ENCODE measurements around the gene NAA38. TPM values are rescaled to one million over a fixed set of nuclear protein-coding genes. Genes with fewer than 3 reads are reported as not detected.

The NAA38 gene
- total RNA-seq, 1 experiment from 2014 or later, result 46.3 TPM

DNA sequence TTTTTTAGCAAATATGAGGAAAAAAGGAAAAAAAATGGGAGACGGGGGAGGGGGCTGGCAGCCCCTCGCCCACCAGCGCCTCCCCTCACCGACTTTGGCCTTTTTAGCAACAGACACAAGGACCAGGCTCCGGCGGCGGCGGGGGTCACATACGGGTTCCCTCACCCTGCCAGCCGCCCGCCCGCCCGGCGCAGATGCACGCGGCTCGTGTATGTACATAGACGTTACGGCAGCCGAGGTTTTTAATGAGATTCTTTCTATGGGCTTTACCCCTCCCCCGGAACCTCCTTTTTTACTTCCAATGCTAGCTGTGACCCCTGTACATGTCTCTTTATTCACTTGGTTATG, 3.7 kb downstream of the NAA38 start:
- no peaks in the 10 kb centered on the region for H3K36me3 Mint-ChIP-seq
- ATAC-seq, result no peak
- H3K27ac Mint-ChIP-seq, result no peak overlapping the region
- peaks cover 30% of the 10 kb centered on the region for H3K27me3 Mint-ChIP-seq (ENCODE audit: low read depth)
- ChIA-PET CTCF (interaction anchor here (0.6 to 1.4 kb wide), 13 partner anchors 9 to 357 kb away, joined by 3 to 7 read pairs (median 3); partner anchors contain the start of gene KDM6B), POLR2A (interaction anchor here (1.0 kb wide), 1 partner anchor 18 kb away, joined by 5 read pairs; no protein-coding TSS in a partner anchor)
- H3K4me1 Mint-ChIP-seq, result peaks cover 32% of the 10 kb centered on the region
- TF ChIP-seq MXD4 (CRISPR knock-in tag; IDR thresholded peaks at IDR 0.05; ENCODE audit: borderline replicate concordance), result no peak
- no peak for TF ChIP-seq FOXJ3 (CRISPR knock-in tag; IDR thresholded peaks at IDR 0.05; ENCODE audit: borderline replicate concordance)
- no peak for TF ChIP-seq CBFB (CRISPR knock-in tag; IDR thresholded peaks at IDR 0.05; ENCODE audit: low read depth)
- TF ChIP-seq, protein P1, sequence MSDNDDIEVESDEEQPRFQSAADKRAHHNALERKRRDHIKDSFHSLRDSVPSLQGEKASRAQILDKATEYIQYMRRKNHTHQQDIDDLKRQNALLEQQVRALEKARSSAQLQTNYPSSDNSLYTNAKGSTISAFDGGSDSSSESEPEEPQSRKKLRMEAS (CRISPR knock-in tag; IDR thresholded peaks at IDR 0.05), result 0 out of 2 replicates have a peak, but pooled peaks have one; percentile 0
- no peaks in the 10 kb centered on the region for H3K9me3 Mint-ChIP-seq
- H3K4me3 Mint-ChIP-seq, result peak overlapping the region; percentile 63
- DNase-seq (ENCODE audit: low spot score), result peak; percentile 57

DNA sequence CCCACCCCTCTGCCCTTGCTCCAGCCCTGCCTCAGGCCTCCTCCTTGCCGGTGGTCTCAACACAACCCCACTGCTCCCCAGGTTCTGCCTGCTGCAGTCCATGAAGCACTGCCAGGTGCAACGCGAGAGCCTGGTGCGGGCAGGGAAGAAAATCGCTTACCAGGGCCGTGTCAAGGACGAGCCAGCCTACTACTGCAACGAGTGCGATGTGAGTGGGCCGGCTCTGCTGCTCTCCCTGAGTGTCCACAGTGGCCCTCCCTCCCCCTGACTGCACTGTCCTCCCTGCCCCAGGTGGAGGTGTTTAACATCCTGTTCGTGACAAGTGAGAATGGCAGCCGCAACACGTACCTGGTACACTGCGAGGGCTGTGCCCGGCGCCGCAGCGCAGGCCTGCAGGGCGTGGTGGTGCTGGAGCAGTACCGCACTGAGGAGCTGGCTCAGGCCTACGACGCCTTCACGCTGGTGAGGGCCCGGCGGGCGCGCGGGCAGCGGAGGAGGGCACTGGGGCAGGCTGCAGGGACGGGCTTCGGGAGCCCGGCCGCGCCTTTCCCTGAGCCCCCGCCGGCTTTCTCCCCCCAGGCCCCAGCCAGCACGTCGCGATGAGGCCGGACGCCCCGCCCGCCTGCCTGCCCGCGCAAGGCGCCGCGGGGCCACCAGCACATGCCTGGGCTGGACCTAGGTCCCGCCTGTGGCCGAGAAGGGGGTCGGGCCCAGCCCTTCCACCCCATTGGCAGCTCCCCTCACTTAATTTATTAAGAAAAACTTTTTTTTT, 4.3 kb downstream of the NAA38 start:
- DNase-seq (ENCODE audit: low spot score), result peak; percentile 46
- no peak for ATAC-seq
- H3K9me3 Mint-ChIP-seq, result no peaks in the 10 kb centered on the region
- no peaks in the 10 kb centered on the region for H3K36me3 Mint-ChIP-seq
- H3K27ac Mint-ChIP-seq, result no peak overlapping the region
- H3K4me3 Mint-ChIP-seq, result peak overlapping the region; percentile 63
- H3K27me3 Mint-ChIP-seq (ENCODE audit: low read depth), result peaks cover 30% of the 10 kb centered on the region
- H3K4me1 Mint-ChIP-seq, result peaks cover 30% of the 10 kb centered on the region
- CTCF ChIA-PET, result interaction anchor here (0.6 to 1.4 kb wide), 13 partner anchors 8 to 358 kb away, joined by 3 to 7 read pairs (median 3); partner anchors contain the start of gene KDM6B
- POLR2A ChIA-PET, result interaction anchor here (1.0 kb wide), 1 partner anchor 17 kb away, joined by 5 read pairs; no protein-coding TSS in a partner anchor
- TF ChIP-seq, protein P1 (CRISPR knock-in tag; IDR thresholded peaks at IDR 0.05), result peak; percentile 61; the same call in 1 of the 2 replicates
- TF ChIP-seq, protein P2, sequence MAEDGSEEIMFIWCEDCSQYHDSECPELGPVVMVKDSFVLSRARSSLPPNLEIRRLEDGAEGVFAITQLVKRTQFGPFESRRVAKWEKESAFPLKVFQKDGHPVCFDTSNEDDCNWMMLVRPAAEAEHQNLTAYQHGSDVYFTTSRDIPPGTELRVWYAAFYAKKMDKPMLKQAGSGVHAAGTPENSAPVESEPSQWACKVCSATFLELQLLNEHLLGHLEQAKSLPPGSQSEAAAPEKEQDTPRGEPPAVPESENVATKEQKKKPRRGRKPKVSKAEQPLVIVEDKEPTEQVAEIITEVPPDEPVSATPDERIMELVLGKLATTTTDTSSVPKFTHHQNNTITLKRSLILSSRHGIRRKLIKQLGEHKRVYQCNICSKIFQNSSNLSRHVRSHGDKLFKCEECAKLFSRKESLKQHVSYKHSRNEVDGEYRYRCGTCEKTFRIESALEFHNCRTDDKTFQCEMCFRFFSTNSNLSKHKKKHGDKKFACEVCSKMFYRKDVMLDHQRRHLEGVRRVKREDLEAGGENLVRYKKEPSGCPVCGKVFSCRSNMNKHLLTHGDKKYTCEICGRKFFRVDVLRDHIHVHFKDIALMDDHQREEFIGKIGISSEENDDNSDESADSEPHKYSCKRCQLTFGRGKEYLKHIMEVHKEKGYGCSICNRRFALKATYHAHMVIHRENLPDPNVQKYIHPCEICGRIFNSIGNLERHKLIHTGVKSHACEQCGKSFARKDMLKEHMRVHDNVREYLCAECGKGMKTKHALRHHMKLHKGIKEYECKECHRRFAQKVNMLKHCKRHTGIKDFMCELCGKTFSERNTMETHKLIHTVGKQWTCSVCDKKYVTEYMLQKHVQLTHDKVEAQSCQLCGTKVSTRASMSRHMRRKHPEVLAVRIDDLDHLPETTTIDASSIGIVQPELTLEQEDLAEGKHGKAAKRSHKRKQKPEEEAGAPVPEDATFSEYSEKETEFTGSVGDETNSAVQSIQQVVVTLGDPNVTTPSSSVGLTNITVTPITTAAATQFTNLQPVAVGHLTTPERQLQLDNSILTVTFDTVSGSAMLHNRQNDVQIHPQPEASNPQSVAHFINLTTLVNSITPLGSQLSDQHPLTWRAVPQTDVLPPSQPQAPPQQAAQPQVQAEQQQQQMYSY (CRISPR knock-in tag; IDR thresholded peaks at IDR 0.05), result peak; percentile 22; the same call in 1 of the 2 replicates
- TF ChIP-seq, protein P3, sequence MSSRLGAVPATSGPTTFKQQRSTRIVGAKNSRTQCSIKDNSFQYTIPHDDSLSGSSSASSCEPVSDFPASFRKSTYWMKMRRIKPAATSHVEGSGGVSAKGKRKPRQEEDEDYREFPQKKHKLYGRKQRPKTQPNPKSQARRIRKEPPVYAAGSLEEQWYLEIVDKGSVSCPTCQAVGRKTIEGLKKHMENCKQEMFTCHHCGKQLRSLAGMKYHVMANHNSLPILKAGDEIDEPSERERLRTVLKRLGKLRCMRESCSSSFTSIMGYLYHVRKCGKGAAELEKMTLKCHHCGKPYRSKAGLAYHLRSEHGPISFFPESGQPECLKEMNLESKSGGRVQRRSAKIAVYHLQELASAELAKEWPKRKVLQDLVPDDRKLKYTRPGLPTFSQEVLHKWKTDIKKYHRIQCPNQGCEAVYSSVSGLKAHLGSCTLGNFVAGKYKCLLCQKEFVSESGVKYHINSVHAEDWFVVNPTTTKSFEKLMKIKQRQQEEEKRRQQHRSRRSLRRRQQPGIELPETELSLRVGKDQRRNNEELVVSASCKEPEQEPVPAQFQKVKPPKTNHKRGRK (CRISPR knock-in tag; IDR thresholded peaks at IDR 0.05; ENCODE audit: borderline replicate concordance), result no peak
- no peak for TF ChIP-seq CBFB (CRISPR knock-in tag; IDR thresholded peaks at IDR 0.05; ENCODE audit: low read depth)
- TF ChIP-seq, protein P4, sequence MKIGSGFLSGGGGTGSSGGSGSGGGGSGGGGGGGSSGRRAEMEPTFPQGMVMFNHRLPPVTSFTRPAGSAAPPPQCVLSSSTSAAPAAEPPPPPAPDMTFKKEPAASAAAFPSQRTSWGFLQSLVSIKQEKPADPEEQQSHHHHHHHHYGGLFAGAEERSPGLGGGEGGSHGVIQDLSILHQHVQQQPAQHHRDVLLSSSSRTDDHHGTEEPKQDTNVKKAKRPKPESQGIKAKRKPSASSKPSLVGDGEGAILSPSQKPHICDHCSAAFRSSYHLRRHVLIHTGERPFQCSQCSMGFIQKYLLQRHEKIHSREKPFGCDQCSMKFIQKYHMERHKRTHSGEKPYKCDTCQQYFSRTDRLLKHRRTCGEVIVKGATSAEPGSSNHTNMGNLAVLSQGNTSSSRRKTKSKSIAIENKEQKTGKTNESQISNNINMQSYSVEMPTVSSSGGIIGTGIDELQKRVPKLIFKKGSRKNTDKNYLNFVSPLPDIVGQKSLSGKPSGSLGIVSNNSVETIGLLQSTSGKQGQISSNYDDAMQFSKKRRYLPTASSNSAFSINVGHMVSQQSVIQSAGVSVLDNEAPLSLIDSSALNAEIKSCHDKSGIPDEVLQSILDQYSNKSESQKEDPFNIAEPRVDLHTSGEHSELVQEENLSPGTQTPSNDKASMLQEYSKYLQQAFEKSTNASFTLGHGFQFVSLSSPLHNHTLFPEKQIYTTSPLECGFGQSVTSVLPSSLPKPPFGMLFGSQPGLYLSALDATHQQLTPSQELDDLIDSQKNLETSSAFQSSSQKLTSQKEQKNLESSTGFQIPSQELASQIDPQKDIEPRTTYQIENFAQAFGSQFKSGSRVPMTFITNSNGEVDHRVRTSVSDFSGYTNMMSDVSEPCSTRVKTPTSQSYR (CRISPR knock-in tag; IDR thresholded peaks at IDR 0.05), result no peak
- TF ChIP-seq, protein P5, sequence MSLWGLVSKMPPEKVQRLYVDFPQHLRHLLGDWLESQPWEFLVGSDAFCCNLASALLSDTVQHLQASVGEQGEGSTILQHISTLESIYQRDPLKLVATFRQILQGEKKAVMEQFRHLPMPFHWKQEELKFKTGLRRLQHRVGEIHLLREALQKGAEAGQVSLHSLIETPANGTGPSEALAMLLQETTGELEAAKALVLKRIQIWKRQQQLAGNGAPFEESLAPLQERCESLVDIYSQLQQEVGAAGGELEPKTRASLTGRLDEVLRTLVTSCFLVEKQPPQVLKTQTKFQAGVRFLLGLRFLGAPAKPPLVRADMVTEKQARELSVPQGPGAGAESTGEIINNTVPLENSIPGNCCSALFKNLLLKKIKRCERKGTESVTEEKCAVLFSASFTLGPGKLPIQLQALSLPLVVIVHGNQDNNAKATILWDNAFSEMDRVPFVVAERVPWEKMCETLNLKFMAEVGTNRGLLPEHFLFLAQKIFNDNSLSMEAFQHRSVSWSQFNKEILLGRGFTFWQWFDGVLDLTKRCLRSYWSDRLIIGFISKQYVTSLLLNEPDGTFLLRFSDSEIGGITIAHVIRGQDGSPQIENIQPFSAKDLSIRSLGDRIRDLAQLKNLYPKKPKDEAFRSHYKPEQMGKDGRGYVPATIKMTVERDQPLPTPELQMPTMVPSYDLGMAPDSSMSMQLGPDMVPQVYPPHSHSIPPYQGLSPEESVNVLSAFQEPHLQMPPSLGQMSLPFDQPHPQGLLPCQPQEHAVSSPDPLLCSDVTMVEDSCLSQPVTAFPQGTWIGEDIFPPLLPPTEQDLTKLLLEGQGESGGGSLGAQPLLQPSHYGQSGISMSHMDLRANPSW (CRISPR knock-in tag; conservative IDR thresholded peaks at IDR 0.05; ENCODE audit: low read depth), result no peak
- TF ChIP-seq, protein P6, sequence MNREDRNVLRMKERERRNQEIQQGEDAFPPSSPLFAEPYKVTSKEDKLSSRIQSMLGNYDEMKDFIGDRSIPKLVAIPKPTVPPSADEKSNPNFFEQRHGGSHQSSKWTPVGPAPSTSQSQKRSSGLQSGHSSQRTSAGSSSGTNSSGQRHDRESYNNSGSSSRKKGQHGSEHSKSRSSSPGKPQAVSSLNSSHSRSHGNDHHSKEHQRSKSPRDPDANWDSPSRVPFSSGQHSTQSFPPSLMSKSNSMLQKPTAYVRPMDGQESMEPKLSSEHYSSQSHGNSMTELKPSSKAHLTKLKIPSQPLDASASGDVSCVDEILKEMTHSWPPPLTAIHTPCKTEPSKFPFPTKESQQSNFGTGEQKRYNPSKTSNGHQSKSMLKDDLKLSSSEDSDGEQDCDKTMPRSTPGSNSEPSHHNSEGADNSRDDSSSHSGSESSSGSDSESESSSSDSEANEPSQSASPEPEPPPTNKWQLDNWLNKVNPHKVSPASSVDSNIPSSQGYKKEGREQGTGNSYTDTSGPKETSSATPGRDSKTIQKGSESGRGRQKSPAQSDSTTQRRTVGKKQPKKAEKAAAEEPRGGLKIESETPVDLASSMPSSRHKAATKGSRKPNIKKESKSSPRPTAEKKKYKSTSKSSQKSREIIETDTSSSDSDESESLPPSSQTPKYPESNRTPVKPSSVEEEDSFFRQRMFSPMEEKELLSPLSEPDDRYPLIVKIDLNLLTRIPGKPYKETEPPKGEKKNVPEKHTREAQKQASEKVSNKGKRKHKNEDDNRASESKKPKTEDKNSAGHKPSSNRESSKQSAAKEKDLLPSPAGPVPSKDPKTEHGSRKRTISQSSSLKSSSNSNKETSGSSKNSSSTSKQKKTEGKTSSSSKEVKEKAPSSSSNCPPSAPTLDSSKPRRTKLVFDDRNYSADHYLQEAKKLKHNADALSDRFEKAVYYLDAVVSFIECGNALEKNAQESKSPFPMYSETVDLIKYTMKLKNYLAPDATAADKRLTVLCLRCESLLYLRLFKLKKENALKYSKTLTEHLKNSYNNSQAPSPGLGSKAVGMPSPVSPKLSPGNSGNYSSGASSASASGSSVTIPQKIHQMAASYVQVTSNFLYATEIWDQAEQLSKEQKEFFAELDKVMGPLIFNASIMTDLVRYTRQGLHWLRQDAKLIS (CRISPR knock-in tag; IDR thresholded peaks at IDR 0.05; ENCODE audit: borderline replicate concordance), result no peak
- TF ChIP-seq, protein P7, sequence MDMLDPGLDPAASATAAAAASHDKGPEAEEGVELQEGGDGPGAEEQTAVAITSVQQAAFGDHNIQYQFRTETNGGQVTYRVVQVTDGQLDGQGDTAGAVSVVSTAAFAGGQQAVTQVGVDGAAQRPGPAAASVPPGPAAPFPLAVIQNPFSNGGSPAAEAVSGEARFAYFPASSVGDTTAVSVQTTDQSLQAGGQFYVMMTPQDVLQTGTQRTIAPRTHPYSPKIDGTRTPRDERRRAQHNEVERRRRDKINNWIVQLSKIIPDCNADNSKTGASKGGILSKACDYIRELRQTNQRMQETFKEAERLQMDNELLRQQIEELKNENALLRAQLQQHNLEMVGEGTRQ (CRISPR knock-in tag; IDR thresholded peaks at IDR 0.05), result 0 out of 2 replicates have a peak, but pooled peaks have one; percentile 11
- TF ChIP-seq HMGA2 (CRISPR knock-in tag; IDR thresholded peaks at IDR 0.05), result no peak
- no peak for TF ChIP-seq NFATC4 (CRISPR knock-in tag; IDR thresholded peaks at IDR 0.05)

All from WTC11 (cell line).